ENCODE measurements around the gene FHIT. TPM values are rescaled to one million over a fixed set of nuclear protein-coding genes. Genes with fewer than 3 reads are reported as not detected.

Gene FHIT
- total and polyA plus RNA-seq, 2 of the 4 experiments (the other 2 are of a cell fraction): 0.07 TPM; not detected in 1

GRCh38 chr3:60870396-60870795 lies 380.9 kb downstream of the FHIT start:
- Histone ChIP-seq H2AFZ (replicated peaks; ENCODE audit: low read length, poor library complexity) (no peak overlapping the region), H3K4me3 (ENCODE audit: insufficient read depth, low read depth, low read length) (no peak overlapping the region)

More at GRCh38 chr3:60870396-60870795, 380.9 kb downstream of the FHIT start:
- dilution Hi-C loops (cut with HindIII; ENCODE audit: low sequenced_read_pairs, unreplicated experiment) (no loop called here), intact Hi-C loops (cut with micrococcal nuclease) (no loop called here), in situ Hi-C loops (cut with MboI; ENCODE audit: low sequenced_read_pairs) (no loop called here)
- H2BK120ac ChIP-seq (ENCODE audit: low read depth, low read length): no peak overlapping the region
- TF ChIP-seq BHLHE40 (IDR thresholded peaks at IDR 0.05; ENCODE audit: low read depth, low read length): no peak
- no peak for TF ChIP-seq RFX5 (IDR thresholded peaks at IDR 0.05; ENCODE audit: low read depth, low read length)
- no peak for TF ChIP-seq POLR2A (IDR thresholded peaks at IDR 0.05; ENCODE audit: low read depth, low read length)
- no peak for TF ChIP-seq NFE2L2 (IDR thresholded peaks at IDR 0.05; ENCODE audit: low read depth, low read length)
- no peak for TF ChIP-seq MAZ (IDR thresholded peaks at IDR 0.05; ENCODE audit: borderline replicate concordance, low read depth, low read length)
- no peak for TF ChIP-seq MXI1 (IDR thresholded peaks at IDR 0.05; ENCODE audit: borderline replicate concordance, low read depth, low read length)
- TF ChIP-seq SMC3 (IDR thresholded peaks at IDR 0.05; ENCODE audit: low read depth, low read length): no peak
- TF ChIP-seq USF2 (IDR thresholded peaks at IDR 0.05; ENCODE audit: low read depth, low read length): no peak
- TF ChIP-seq RCOR1 (IDR thresholded peaks at IDR 0.05; ENCODE audit: insufficient replicate concordance, low read length): no peak
- TF ChIP-seq CHD1 (IDR thresholded peaks at IDR 0.05; ENCODE audit: low read depth, low read length): no peak
- TF ChIP-seq RAD21 (IDR thresholded peaks at IDR 0.05; ENCODE audit: low read length): no peak
- no peak for TF ChIP-seq FOS (IDR thresholded peaks at IDR 0.05; ENCODE audit: low read depth, low read length)
- no peak overlapping the region for H3K4me2 ChIP-seq (ENCODE audit: low read depth, low read length)
- no peak overlapping the region for H3K4ac ChIP-seq (ENCODE audit: low read depth, low read length)
- ChIA-PET POLR2A (ENCODE audit: unreplicated experiment) (no interaction called here), CTCF (no interaction called here)
- DNase-seq (no peak), ATAC-seq (ENCODE audit: low read depth) (no peak)
- no peaks in the 10 kb centered on the region for H3K36me3 ChIP-seq (ENCODE audit: control insufficient read depth, insufficient read depth, low read length)
- no peak overlapping the region for H4K8ac ChIP-seq (ENCODE audit: low read depth in 2 of 2, low read length in 2 of 2)
- H4K91ac ChIP-seq (ENCODE audit: insufficient read depth, low read depth, low read length): no peak overlapping the region
- no peak overlapping the region for H3K9ac ChIP-seq (ENCODE audit: low read depth, low read length)
- H3K27ac ChIP-seq (ENCODE audit: insufficient read depth, low read length): no peak overlapping the region
- H3K56ac ChIP-seq (ENCODE audit: extremely low read depth, insufficient read depth, low read length): no peak overlapping the region
- no peak overlapping the region for H2BK20ac ChIP-seq (ENCODE audit: low read depth, low read length)
- H4K20me1 ChIP-seq (ENCODE audit: insufficient read depth, low read length): no peaks in the 10 kb centered on the region
- peaks cover 2% of the 10 kb centered on the region; the same call in 1 of the 2 replicates for H3K9me3 ChIP-seq (ENCODE audit: control insufficient read depth, insufficient read depth, low read length)
- H2BK5ac ChIP-seq (ENCODE audit: low read depth, low read length, poor library complexity, severe bottlenecking): no peak overlapping the region
- H4K5ac ChIP-seq (ENCODE audit: low read depth, low read length): no peak overlapping the region
- H3K9me1 ChIP-seq (ENCODE audit: insufficient read depth, low read length): no peaks in the 10 kb centered on the region
- no peak overlapping the region for H2AK9ac ChIP-seq (replicated peaks; ENCODE audit: low read depth, low read length, poor library complexity)
- H3K14ac ChIP-seq (replicated peaks; ENCODE audit: low read depth, low read length): no peak overlapping the region
- H3K18ac ChIP-seq (ENCODE audit: low read depth, low read length): no peak overlapping the region
- H3K23ac ChIP-seq (ENCODE audit: low read depth, low read length): no peak overlapping the region
- no TSS peak for BruUV-seq (replicated peaks)
- no peak overlapping the region for H2AK5ac ChIP-seq (ENCODE audit: low read depth, low read length)
- no peak overlapping the region for H2BK15ac ChIP-seq (ENCODE audit: low read depth, low read length)
- 67% methylated on average over 2 of the region's 3 CpGs; no CpG with 5 or more reads in 1 of the 2 experiments for WGBS, 2 experiments (ENCODE audit: extremely low coverage in 2 of 2, insufficient read length in 1 of 2)
- H3K79me1 ChIP-seq (ENCODE audit: low read depth in 1 of 2, low read length in 2 of 2): no peaks in the 10 kb centered on the region
- H3K4me1 ChIP-seq (ENCODE audit: control insufficient read depth, insufficient read depth, low read length): no peaks in the 10 kb centered on the region
- no peaks in the 10 kb centered on the region for H3K27me3 ChIP-seq (ENCODE audit: control insufficient read depth, insufficient read depth, low read length)
